ENCODE data around the gene ERG.

The ERG gene

GRCh38 chr21:38429011-38429410, 69.3 kb downstream of the ERG start:
- no peaks in the 10 kb centered on the region for H3K27me3 ChIP-seq (replicated peaks; ENCODE audit: control insufficient read depth, insufficient read depth, low read length)
- no peaks in the 10 kb centered on the region for H3K36me3 ChIP-seq (ENCODE audit: control insufficient read depth, insufficient read depth, low read length)
- TF ChIP-seq CTCF (IDR thresholded peaks at IDR 0.05; ENCODE audit: insufficient read depth, low read length, poor library complexity, severe bottlenecking): no peak
- DNase-seq (ENCODE audit: extremely low read depth, insufficient read length): no peak
- no peak overlapping the region for H3K4me3 ChIP-seq (replicated peaks; ENCODE audit: low read depth, low read length)

GRCh38 chr21:38428211-38428610, 70.1 kb downstream of the ERG start:
- Histone ChIP-seq H3K36me3 (ENCODE audit: control insufficient read depth, insufficient read depth, low read length) (no peaks in the 10 kb centered on the region), H3K27me3 (replicated peaks; ENCODE audit: control insufficient read depth, insufficient read depth, low read length) (no peaks in the 10 kb centered on the region), H3K4me3 (replicated peaks; ENCODE audit: low read depth, low read length) (no peak overlapping the region)
- no peak for TF ChIP-seq CTCF (IDR thresholded peaks at IDR 0.05; ENCODE audit: insufficient read depth, low read length, poor library complexity, severe bottlenecking)
- DNase-seq (ENCODE audit: extremely low read depth, insufficient read length): no peak

- Histone ChIP-seq H3K27me3 (replicated peaks; ENCODE audit: control insufficient read depth, insufficient read depth, low read length) (no peaks in the 10 kb centered on the region), H3K4me3 (replicated peaks; ENCODE audit: low read depth, low read length) (no peak overlapping the region), H3K36me3 (ENCODE audit: control insufficient read depth, insufficient read depth, low read length) (no peaks in the 10 kb centered on the region)
- no peak for DNase-seq (ENCODE audit: extremely low read depth, insufficient read length)
- no peak for TF ChIP-seq CTCF (IDR thresholded peaks at IDR 0.05; ENCODE audit: insufficient read depth, low read length, poor library complexity, severe bottlenecking)
Measured at GRCh38 chr21:38424305-38425019, 73.8 kb downstream of the ERG start.

GRCh38 chr21:38422082-38422481, 76.2 kb downstream of the ERG start:
- Histone ChIP-seq H3K36me3 (ENCODE audit: control insufficient read depth, insufficient read depth, low read length) (no peaks in the 10 kb centered on the region), H3K4me3 (replicated peaks; ENCODE audit: low read depth, low read length) (no peak overlapping the region), H3K27me3 (replicated peaks; ENCODE audit: control insufficient read depth, insufficient read depth, low read length) (no peaks in the 10 kb centered on the region)
- TF ChIP-seq CTCF (IDR thresholded peaks at IDR 0.05; ENCODE audit: insufficient read depth, low read length, poor library complexity, severe bottlenecking): no peak
- DNase-seq (ENCODE audit: extremely low read depth, insufficient read length): no peak

- no peaks in the 10 kb centered on the region for H3K36me3 ChIP-seq (ENCODE audit: control insufficient read depth, insufficient read depth, low read length)
- H3K27me3 ChIP-seq (replicated peaks; ENCODE audit: control insufficient read depth, insufficient read depth, low read length): no peaks in the 10 kb centered on the region; the same call in 1 of the 2 replicates
- DNase-seq (ENCODE audit: extremely low read depth, insufficient read length): no peak
Measured at GRCh38 chr21:38420140-38420539, 78.1 kb downstream of the ERG start.

More at GRCh38 chr21:38420140-38420539, 78.1 kb downstream of the ERG start:
- no peak for TF ChIP-seq CTCF (IDR thresholded peaks at IDR 0.05; ENCODE audit: insufficient read depth, low read length, poor library complexity, severe bottlenecking)
- no peak overlapping the region for H3K4me3 ChIP-seq (replicated peaks; ENCODE audit: low read depth, low read length)

Measured in GM06990 (cell line).